Caco-2 (cell line): Measurements from ENCODE around the gene LRRC27. TPM values are rescaled to one million over a fixed set of nuclear protein-coding genes. Genes with fewer than 3 reads are reported as not detected.

Experiments
- BruUV-seq: library from RNA; stranded (reverse); fragments of 400-500 nt; replicated peaks from 2 replicates; lab custom pipeline; 2021; lab: Mats Ljungman, UMichigan
- CTCF ChIA-PET: fragments of 300-600 bp; sonication (Branson Sonifier 250); formaldehyde crosslinking; loops from one replicate; lab custom pipeline; 2022; ENCODE audit warnings: antibody characterized with exemption; lab: Charles Lee
- POLR2A ChIA-PET: fragments of 300-600 bp; sonication (Branson Sonifier 250); formaldehyde crosslinking; loops from one replicate; lab custom pipeline; 2022; ENCODE audit warnings: antibody characterized with exemption; lab: Charles Lee
- DNase-seq, 2 experiments: peaks; one replicate each; pipeline versions ENCODE4 v3.0.0 to v3.0.0-alpha.2; 2020 to 2022
- H3K27me3 ChIP-seq: replicated peaks from 2 replicates; pipeline ENCODE4 v1.6.0; 2011; ENCODE audit warnings: low read length; ENCODE audit not compliant: control insufficient read depth, insufficient read depth
- H3K36me3 ChIP-seq: 2 replicates; pipeline ENCODE4 v1.5.1; 2011; ENCODE audit warnings: low read length; ENCODE audit not compliant: control insufficient read depth, insufficient read depth
- H3K4me1 ChIP-seq: fragments of 250-450 bp; sonication (Bioruptor Pico); 2 replicates; pipeline ENCODE4 v1.5.1; 2020; ENCODE audit warnings: mild to moderate bottlenecking
- H3K4me3 ChIP-seq: 2 replicates; pipeline ENCODE4 v1.5.1; 2011; ENCODE audit warnings: low read depth, mild to moderate bottlenecking, control low read depth, low read length
- H3K9me3 ChIP-seq: fragments of 250-450 bp; sonication (Bioruptor Pico); 2 replicates; pipeline ENCODE4 v1.5.1; 2020; ENCODE audit warnings: mild to moderate bottlenecking, moderate library complexity
- H3K27ac Mint-ChIP-seq: one replicate; pipeline ENCODE4 v1.8.0; 2022; ENCODE audit warnings: mixed read lengths; ENCODE audit not compliant: unreplicated experiment
- H3K27me3 Mint-ChIP-seq: one replicate; pipeline ENCODE4 v1.8.0; 2022; ENCODE audit warnings: mixed read lengths; ENCODE audit not compliant: insufficient read depth, unreplicated experiment
- H3K36me3 Mint-ChIP-seq: one replicate; pipeline ENCODE4 v1.8.0; 2022; ENCODE audit warnings: mild to moderate bottlenecking, mixed read lengths; ENCODE audit not compliant: insufficient read depth, unreplicated experiment
- H3K4me1 Mint-ChIP-seq: one replicate; pipeline ENCODE4 v1.8.0; 2022; ENCODE audit warnings: low read depth, mixed read lengths; ENCODE audit not compliant: unreplicated experiment
- H3K4me3 Mint-ChIP-seq: one replicate; pipeline ENCODE4 v1.8.0; 2022; ENCODE audit warnings: mild to moderate bottlenecking, moderate library complexity, mixed read lengths; ENCODE audit not compliant: unreplicated experiment
- H3K9me3 Mint-ChIP-seq: one replicate; pipeline ENCODE4 v1.8.0; 2022; ENCODE audit warnings: mixed read lengths; ENCODE audit not compliant: unreplicated experiment
- intact Hi-C: fragments of 100-400 bp; cut with micrococcal nuclease; formaldehyde crosslinking; loops from one replicate; pipeline ENCODE4 v1.10.0; 2022; ENCODE audit not compliant: unreplicated experiment
- total RNA-seq: library from RNA; stranded (reverse); gene quantifications from 2 replicates; pipeline ENCODE4 v1.2.3, GENCODE V29; 2022
- TF ChIP-seq, protein P1 (sequence below), 2 experiments: fragments of 200-600 bp in 1 of 2; IDR thresholded peaks; 1 replicate in 1 of 2; 2 replicates in 1 of 2; pipeline versions ENCODE4 v1.5.1 to v1.8.0; 2011 to 2022; ENCODE audit warnings: antibody characterized with exemption in 1 of 2, control low read depth in 1 of 2, inconsistent platforms in 1 of 2, low read depth in 1 of 2, low read length in 1 of 2, mild to moderate bottlenecking in 1 of 2, moderate library complexity in 1 of 2; ENCODE audit not compliant: insufficient read depth in 1 of 2, severe bottlenecking in 1 of 2, unreplicated experiment in 1 of 2

The LRRC27 gene
- total RNA-seq, 1 experiment from 2014 or later, result 11.7 TPM

DNA sequence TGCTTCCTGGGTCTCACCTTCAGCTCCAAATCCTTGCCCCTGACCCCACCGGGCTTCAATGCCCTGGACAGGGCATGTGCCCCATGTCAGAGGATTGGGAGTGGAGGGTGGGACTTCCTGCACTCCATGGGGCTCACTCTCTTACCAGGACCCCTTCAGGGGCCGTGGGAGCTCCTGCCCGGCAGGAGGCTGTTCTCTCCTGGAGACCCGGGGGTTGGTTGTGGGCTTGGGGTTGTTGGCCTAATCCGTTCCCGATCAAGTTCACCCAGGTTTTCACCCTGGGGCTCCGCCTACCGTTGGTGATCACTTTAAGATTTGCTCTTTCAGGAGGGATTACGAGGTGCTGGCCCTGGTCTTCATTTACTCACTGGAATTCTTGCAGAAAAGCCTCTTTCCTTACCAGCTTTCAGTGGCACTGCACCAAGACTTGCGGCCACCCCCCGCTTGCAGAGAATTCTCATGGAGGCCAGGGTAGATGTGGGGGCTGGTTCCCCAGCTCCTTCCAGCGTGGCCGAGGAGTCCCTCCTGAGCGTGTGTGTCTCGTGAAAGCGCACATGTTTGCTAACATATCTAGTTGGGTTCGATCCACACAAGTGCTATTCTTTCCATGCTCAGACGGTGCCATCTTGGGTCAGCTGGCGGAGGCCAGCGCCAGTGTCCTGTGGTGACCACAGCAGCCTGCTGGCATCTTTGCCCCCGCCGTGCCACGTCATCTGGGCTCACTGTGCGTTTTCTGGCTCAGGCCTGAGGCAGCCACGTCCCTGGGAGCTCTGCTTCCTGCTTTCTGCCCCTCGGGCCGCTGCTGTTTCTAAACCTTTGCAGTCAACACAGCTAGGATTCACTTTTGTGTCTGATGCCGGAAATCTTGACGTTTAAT lies 80.6 kb downstream of the LRRC27 start:
- Histone ChIP-seq H3K4me3 (no peak overlapping the region), H3K36me3 (peaks cover 1% of the 10 kb centered on the region; the same call in 1 of the 2 replicates), H3K27me3 (no peaks in the 10 kb centered on the region), H3K4me1 (peaks cover 29% of the 10 kb centered on the region), H3K9me3 (no peaks in the 10 kb centered on the region)
- Mint-ChIP-seq H3K36me3 (peaks cover 20% of the 10 kb centered on the region), H3K9me3 (no peaks in the 10 kb centered on the region), H3K27me3 (no peaks in the 10 kb centered on the region), H3K4me3 (no peak overlapping the region), H3K27ac (no peak overlapping the region), H3K4me1 (peaks cover 35% of the 10 kb centered on the region)
- DNase-seq, result no peak
- BruUV-seq, result no TSS peak
- intact Hi-C loops, result no loop called here
- TF ChIP-seq, protein P1, sequence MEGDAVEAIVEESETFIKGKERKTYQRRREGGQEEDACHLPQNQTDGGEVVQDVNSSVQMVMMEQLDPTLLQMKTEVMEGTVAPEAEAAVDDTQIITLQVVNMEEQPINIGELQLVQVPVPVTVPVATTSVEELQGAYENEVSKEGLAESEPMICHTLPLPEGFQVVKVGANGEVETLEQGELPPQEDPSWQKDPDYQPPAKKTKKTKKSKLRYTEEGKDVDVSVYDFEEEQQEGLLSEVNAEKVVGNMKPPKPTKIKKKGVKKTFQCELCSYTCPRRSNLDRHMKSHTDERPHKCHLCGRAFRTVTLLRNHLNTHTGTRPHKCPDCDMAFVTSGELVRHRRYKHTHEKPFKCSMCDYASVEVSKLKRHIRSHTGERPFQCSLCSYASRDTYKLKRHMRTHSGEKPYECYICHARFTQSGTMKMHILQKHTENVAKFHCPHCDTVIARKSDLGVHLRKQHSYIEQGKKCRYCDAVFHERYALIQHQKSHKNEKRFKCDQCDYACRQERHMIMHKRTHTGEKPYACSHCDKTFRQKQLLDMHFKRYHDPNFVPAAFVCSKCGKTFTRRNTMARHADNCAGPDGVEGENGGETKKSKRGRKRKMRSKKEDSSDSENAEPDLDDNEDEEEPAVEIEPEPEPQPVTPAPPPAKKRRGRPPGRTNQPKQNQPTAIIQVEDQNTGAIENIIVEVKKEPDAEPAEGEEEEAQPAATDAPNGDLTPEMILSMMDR (IDR thresholded peaks at IDR 0.05; ENCODE audit: insufficient read depth in 1 of 2, low read depth in 1 of 2, low read length in 1 of 2, severe bottlenecking in 1 of 2, unreplicated experiment in 1 of 2), result no peak
- ChIA-PET CTCF (no interaction called here), POLR2A (no interaction called here)

DNA sequence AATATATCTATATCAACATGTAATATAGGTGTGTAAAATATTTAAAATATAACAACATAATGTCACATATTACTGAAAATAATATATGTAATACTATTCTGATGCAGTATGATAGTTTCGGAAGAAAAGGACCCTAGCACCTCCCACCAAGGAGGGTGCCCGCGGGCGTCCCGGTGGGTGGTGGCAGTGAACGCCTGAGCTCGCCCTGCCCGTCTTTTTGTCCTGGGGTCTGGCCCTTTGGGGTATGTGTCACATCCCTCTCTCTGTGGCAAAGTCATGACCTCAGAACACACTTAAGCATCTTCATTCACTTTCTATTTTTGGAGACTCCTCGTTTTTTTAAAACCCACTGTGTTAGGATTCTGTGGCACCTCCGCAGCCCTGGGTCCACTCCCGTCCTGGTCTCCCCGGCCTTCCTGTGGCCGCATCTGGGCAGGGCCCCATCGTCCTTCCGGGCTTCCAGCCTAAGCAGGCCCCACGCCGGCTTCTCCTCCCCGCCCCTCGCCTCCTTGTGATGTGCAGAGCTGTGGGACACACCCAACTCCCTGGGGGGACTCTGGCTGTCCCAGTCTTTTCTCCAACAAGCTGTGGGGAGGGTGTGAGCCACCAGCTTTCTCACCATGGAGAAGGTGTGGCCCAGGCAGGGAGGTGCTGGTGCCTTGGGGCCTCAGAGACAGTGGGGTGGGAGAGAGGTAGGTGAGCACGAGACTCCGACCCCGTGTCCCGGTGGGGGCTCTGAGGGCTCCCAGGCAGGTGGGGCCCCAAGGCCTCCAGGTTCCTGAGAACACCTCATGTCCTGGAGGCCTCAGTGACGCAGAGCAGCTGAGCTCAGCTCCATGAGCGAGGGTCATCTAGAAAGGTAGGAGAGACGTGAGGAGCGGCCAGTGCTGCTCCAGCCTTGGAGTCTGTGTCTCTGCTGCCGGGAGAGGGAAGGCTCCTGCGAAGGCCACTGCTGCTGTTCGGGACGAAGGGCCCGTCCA lies 81.5 kb downstream of the LRRC27 start:
- H3K4me3 ChIP-seq, result no peak overlapping the region
- no peaks in the 10 kb centered on the region for H3K27me3 ChIP-seq
- peak overlapping the region; percentile 33 for H3K27ac Mint-ChIP-seq
- CTCF ChIA-PET, result no interaction called here
- intact Hi-C loops, result no loop called here
- no TSS peak for BruUV-seq
- no peaks in the 10 kb centered on the region for H3K9me3 ChIP-seq
- H3K4me3 Mint-ChIP-seq, result no peak overlapping the region
- POLR2A ChIA-PET, result no interaction called here
- peaks cover 28% of the 10 kb centered on the region for H3K4me1 Mint-ChIP-seq
- peaks cover 13% of the 10 kb centered on the region for H3K36me3 Mint-ChIP-seq
- no peaks in the 10 kb centered on the region for H3K9me3 Mint-ChIP-seq
- peaks cover 1% of the 10 kb centered on the region; the same call in 1 of the 2 replicates for H3K36me3 ChIP-seq
- peaks cover 27% of the 10 kb centered on the region for H3K4me1 ChIP-seq
- TF ChIP-seq, protein P1 (IDR thresholded peaks at IDR 0.05; ENCODE audit: insufficient read depth in 1 of 2, low read depth in 1 of 2, low read length in 1 of 2, severe bottlenecking in 1 of 2, unreplicated experiment in 1 of 2), result no peak
- no peak for DNase-seq
- no peaks in the 10 kb centered on the region for H3K27me3 Mint-ChIP-seq

DNA sequence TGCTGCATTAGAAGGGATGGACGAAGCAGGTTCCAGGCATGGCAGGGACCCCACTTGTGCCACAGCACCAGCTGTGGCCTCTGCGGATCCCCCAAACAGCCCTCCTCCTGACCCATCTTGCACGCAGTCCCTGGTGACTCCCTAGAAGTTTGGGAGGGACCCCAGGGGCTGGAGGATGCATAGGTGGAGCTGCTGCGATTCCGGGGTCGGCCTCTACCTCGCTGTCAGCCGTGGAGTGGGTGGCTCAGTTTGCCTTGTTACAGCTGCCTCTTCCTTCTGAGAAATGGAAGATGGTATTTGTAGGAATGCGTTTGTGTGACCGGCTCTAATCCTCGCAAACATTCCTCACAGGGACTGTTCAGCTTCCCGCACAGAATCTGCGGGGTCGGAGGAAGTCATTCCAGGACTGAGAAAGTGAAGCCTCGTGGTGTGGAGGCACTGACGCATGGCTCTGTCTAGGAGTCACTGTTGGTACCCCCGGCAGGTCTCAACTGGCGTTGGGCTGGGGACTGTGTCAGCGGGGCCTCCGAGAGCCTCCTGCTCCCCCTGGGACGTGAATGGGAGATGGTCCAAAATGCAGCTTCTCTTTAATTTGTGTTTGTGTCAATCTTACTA lies 82.5 kb downstream of the LRRC27 start:
- H3K4me3 Mint-ChIP-seq, result no peak overlapping the region
- peaks cover 27% of the 10 kb centered on the region for H3K4me1 ChIP-seq
- ChIA-PET POLR2A (no interaction called here), CTCF (no interaction called here)
- H3K36me3 Mint-ChIP-seq, result peaks cover 18% of the 10 kb centered on the region
- no peaks in the 10 kb centered on the region for H3K27me3 ChIP-seq
- H3K4me3 ChIP-seq, result no peak overlapping the region
- TF ChIP-seq, protein P1 (IDR thresholded peaks at IDR 0.05; ENCODE audit: insufficient read depth in 1 of 2, low read depth in 1 of 2, low read length in 1 of 2, severe bottlenecking in 1 of 2, unreplicated experiment in 1 of 2), result no peak
- no peak for DNase-seq
- H3K9me3 ChIP-seq, result no peaks in the 10 kb centered on the region
- no TSS peak for BruUV-seq
- peaks cover 28% of the 10 kb centered on the region for H3K4me1 Mint-ChIP-seq
- H3K27ac Mint-ChIP-seq, result no peak overlapping the region
- peaks cover 1% of the 10 kb centered on the region; the same call in 1 of the 2 replicates for H3K36me3 ChIP-seq
- no peaks in the 10 kb centered on the region for H3K9me3 Mint-ChIP-seq
- no peaks in the 10 kb centered on the region for H3K27me3 Mint-ChIP-seq
- intact Hi-C loops, result no loop called here
